CD4-positive, alpha-beta T cell (primary cell): ENCODE measurements around the gene NELFA. TPM values are rescaled to one million over a fixed set of nuclear protein-coding genes. Genes with fewer than 3 reads are reported as not detected.

ENCODE experiments used
- ATAC-seq: fragments of 200-7000 bp; cut with Tn5 transposase; one replicate; pipeline ENCODE4 v1.10.0; 2022; ENCODE audit warnings: mild to moderate bottlenecking; ENCODE audit not compliant: poor library complexity
- CTCF ChIA-PET: fragments of 350-600 bp; sonication (Branson Sonifier 250); formaldehyde crosslinking; loops from one replicate; lab custom pipeline; 2021; ENCODE audit warnings: antibody characterized with exemption, inconsistent platforms; lab: Charles Lee
- POLR2A ChIA-PET: fragments of 350-600 bp; sonication (Branson Sonifier 250); formaldehyde crosslinking; loops from one replicate; lab custom pipeline; 2021; ENCODE audit warnings: antibody characterized with exemption, inconsistent platforms; lab: Charles Lee
- DNase-seq, 14 experiments: peaks; one replicate each; pipeline ENCODE4 v3.0.0-alpha.2; 2013 to 2020; ENCODE audit warnings: mixed read lengths in 2 of 14
- H3K27ac ChIP-seq, 2 donors: one replicate each; pipeline versions ENCODE4 v1.5.1 to v1.7.0; 2013; ENCODE audit warnings: low read length in 2 of 2, low read depth in 1 of 2, mild to moderate bottlenecking in 1 of 2
- H3K27me3 ChIP-seq, 2 experiments: 1 replicate in 1 of 2; 2 replicates in 1 of 2; pipeline versions ENCODE4 v1.6.1 to v1.7.0; 2013; ENCODE audit warnings: low read length in 2 of 2, control low read depth in 1 of 2, mild to moderate bottlenecking in 1 of 2, moderate library complexity in 1 of 2; ENCODE audit not compliant: insufficient read depth in 2 of 2, control insufficient read depth in 1 of 2
- H3K36me3 ChIP-seq: one replicate; pipeline ENCODE4 v1.6.1; 2013; ENCODE audit warnings: low read length, control low read depth; ENCODE audit not compliant: insufficient read depth
- H3K4me1 ChIP-seq: one replicate; pipeline ENCODE4 v1.6.1; 2013; ENCODE audit warnings: low read length, control low read depth; ENCODE audit not compliant: insufficient read depth
- H3K4me3 ChIP-seq: one replicate; pipeline ENCODE4 v1.5.1; 2013; ENCODE audit warnings: mild to moderate bottlenecking, low read length, moderate library complexity
- H3K9me3 ChIP-seq, 2 experiments: 1 replicate in 1 of 2; 2 replicates in 1 of 2; pipeline versions ENCODE4 v1.6.1 to v1.7.0; 2013; ENCODE audit warnings: low read length in 2 of 2, mild to moderate bottlenecking in 2 of 2, control low read depth in 1 of 2, moderate library complexity in 1 of 2; ENCODE audit not compliant: control insufficient read depth in 1 of 2, insufficient read depth in 1 of 2
- H3K27ac Mint-ChIP-seq: one replicate; pipeline ENCODE4 v1.8.0; 2020; ENCODE audit warnings: mixed read lengths
- H3K27me3 Mint-ChIP-seq: one replicate; pipeline ENCODE4 v1.8.0; 2021; ENCODE audit warnings: mixed read lengths
- H3K36me3 Mint-ChIP-seq: one replicate; pipeline ENCODE4 v1.8.0; 2021; ENCODE audit warnings: low read depth, mixed read lengths
- H3K4me1 Mint-ChIP-seq: one replicate; pipeline ENCODE4 v1.8.0; 2021; ENCODE audit warnings: low read depth, mixed read lengths
- H3K4me3 Mint-ChIP-seq: one replicate; pipeline ENCODE4 v1.8.0; 2020; ENCODE audit warnings: mild to moderate bottlenecking, mixed read lengths
- H3K9me3 Mint-ChIP-seq: one replicate; pipeline ENCODE4 v1.8.0; 2020; ENCODE audit warnings: mixed read lengths
- intact Hi-C, 2 experiments: fragments of 100-400 bp; cut with DNase I in 1 of 2; cut with micrococcal nuclease in 1 of 2; formaldehyde crosslinking; loops; one replicate each; pipeline versions ENCODE4 v1.15.1 to v1.9.0; 2023 to 2025; cut with DNase I, micrococcal nuclease
- total RNA-seq, 174 experiments: library from RNA in 2 of 174; stranded (reverse) in 2 of 174; gene quantifications; one replicate each; pipeline ENCODE4 v1.2.3 and lab custom pipeline; 2021 to 2026
- TF ChIP-seq, protein P1 (sequence below): fragments of 200-600 bp; IDR thresholded peaks from one replicate; pipeline ENCODE4 v1.8.0; 2022; ENCODE audit warnings: antibody characterized with exemption, mild to moderate bottlenecking

NELFA gene
- total RNA-seq, 2 experiments from 2014 or later = 39.9 to 40.1 TPM

DNA sequence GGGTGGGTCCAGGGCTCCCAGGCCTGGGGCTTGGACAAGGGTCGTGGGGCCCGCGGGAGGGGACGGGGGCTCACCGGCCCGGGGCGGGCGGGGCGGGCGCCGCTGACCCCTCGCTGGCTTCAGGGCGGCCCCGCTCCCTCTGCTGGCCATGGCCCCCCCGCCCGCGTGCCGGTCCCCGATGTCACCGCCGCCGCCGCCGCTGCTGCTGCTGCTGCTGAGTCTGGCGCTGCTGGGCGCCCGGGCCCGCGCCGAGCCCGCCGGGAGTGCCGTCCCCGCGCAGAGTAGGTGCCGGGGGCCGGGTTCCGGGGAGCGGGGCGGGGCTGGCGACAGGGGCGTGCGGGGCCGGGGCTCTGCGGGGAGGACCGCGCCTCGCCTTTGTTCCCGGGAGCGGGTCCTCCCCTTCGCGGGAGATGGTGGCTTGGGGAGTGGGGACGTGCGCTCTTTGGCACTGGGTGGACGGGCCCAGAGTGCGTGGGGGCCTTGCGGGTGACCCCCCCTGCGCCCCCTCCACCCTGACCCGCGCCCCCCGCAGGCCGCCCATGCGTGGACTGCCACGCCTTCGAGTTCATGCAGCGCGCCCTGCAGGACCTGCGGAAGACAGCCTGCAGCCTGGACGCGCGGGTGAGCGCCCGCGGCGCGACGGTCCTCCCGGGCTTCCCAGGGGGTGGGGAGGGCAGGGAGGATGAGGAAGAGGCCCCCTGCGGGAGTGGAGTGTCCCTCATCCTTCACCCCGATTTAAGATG is 33.6 kb upstream of the NELFA start:
- no peaks in the 10 kb centered on the region for H3K9me3 Mint-ChIP-seq
- Histone ChIP-seq H3K27ac (no peak overlapping the region), H3K36me3 (no peaks in the 10 kb centered on the region), H3K27me3 (peaks cover 10 to 20% of the 10 kb centered on the region in 2 experiments), H3K4me3 (peak overlapping the region; percentile 78), H3K4me1 (peaks cover 27% of the 10 kb centered on the region), H3K9me3 (peaks cover 0 to 27% of the 10 kb centered on the region in 2 experiments)
- POLR2A ChIA-PET = no interaction called here
- peaks cover 6% of the 10 kb centered on the region for H3K4me1 Mint-ChIP-seq
- CTCF ChIA-PET = no interaction called here
- peaks cover 31% of the 10 kb centered on the region for H3K27me3 Mint-ChIP-seq
- DNase-seq (peak in 9 of 14 experiments; percentile 25 to 69 (median 44)), ATAC-seq (peak; percentile 62)
- no peaks in the 10 kb centered on the region for H3K36me3 Mint-ChIP-seq
- TF ChIP-seq, protein P1, sequence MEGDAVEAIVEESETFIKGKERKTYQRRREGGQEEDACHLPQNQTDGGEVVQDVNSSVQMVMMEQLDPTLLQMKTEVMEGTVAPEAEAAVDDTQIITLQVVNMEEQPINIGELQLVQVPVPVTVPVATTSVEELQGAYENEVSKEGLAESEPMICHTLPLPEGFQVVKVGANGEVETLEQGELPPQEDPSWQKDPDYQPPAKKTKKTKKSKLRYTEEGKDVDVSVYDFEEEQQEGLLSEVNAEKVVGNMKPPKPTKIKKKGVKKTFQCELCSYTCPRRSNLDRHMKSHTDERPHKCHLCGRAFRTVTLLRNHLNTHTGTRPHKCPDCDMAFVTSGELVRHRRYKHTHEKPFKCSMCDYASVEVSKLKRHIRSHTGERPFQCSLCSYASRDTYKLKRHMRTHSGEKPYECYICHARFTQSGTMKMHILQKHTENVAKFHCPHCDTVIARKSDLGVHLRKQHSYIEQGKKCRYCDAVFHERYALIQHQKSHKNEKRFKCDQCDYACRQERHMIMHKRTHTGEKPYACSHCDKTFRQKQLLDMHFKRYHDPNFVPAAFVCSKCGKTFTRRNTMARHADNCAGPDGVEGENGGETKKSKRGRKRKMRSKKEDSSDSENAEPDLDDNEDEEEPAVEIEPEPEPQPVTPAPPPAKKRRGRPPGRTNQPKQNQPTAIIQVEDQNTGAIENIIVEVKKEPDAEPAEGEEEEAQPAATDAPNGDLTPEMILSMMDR = no peak
- H3K27ac Mint-ChIP-seq = no peak overlapping the region
- intact Hi-C loops = no loop called here
- peak overlapping the region; percentile 81 for H3K4me3 Mint-ChIP-seq

DNA sequence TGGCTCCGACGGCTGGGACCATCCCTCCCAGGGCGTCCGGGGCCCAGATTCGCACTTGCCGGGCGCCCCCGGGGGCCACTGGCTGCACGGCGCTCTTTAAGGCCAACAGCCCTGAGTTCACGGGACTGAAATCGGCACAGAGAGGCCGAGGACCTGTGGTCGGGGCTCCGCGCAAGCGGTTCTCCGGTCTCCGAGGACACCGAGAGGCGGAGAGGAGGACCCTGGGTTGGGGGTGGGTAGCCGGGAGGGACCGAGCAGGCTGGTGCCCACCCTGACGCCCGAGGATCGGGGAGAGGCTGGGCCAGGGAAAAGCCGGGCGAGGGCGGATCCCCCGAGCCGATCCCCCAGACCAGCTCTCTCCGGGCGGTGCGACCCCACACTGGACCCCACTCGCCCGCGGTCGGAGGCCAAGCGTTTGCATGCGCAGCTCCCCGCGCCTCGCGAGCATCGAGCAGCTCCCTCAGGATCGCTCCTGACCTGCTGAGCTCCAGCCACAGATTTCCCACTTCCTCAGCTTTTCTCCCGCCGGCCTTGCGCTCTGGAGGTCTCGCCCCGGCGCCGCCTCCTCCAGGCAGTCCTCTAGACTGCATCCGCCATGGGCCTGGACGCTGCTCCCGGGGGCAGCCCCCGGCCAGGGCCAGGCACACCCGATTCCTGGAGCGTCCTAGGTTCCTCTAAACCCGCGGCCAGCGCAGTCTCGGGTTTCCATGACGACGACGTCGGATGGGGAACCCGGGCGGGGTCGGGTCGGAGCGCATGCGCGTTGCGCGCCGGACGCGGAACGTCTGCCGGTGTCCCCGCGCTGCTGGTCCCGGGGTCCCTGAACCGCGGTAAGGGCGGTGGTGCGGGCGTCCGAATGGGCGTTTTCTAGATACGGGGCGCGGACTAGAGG is 32.7 kb upstream of the NELFA start:
- CTCF ChIA-PET = no interaction called here
- no peak overlapping the region for H3K27ac ChIP-seq
- DNase-seq (peak; percentile 63 to 91 (median 77)), ATAC-seq (peak; percentile 58)
- TF ChIP-seq, protein P1 = no peak
- peak overlapping the region; percentile 78 for H3K4me3 ChIP-seq
- Mint-ChIP-seq H3K27me3 (peaks cover 39% of the 10 kb centered on the region), H3K4me1 (peaks cover 6% of the 10 kb centered on the region), H3K4me3 (peak overlapping the region; percentile 78), H3K9me3 (no peaks in the 10 kb centered on the region), H3K27ac (no peak overlapping the region), H3K36me3 (no peaks in the 10 kb centered on the region)
- H3K36me3 ChIP-seq = no peaks in the 10 kb centered on the region
- intact Hi-C loops = loop anchor here in 1 of 2 experiments (1.0 kb wide), 1 partner anchor 33 kb away; the partner anchor contains the start of gene NELFA
- H3K4me1 ChIP-seq = peaks cover 23% of the 10 kb centered on the region
- peaks cover 0 to 21% of the 10 kb centered on the region in 2 experiments for H3K9me3 ChIP-seq
- POLR2A ChIA-PET = interaction anchor here (0.6 to 1.5 kb wide), 2 partner anchors 11 to 32 kb away, joined by 3 to 6 read pairs; no protein-coding TSS in a partner anchor
- peaks cover 13 to 23% of the 10 kb centered on the region in 2 experiments for H3K27me3 ChIP-seq
